ENCODE results near the gene TMEM198. TPM values are rescaled to one million over a fixed set of nuclear protein-coding genes. Genes with fewer than 3 reads are reported as not detected.
A peak's percentile ranks its signal among the peaks of the same experiment; 100 is the strongest.

TMEM198 gene
- total and polyA plus RNA-seq, 4 donors = 1.7 to 7.4 (median 2.3) TPM; not detected in 1

DNA sequence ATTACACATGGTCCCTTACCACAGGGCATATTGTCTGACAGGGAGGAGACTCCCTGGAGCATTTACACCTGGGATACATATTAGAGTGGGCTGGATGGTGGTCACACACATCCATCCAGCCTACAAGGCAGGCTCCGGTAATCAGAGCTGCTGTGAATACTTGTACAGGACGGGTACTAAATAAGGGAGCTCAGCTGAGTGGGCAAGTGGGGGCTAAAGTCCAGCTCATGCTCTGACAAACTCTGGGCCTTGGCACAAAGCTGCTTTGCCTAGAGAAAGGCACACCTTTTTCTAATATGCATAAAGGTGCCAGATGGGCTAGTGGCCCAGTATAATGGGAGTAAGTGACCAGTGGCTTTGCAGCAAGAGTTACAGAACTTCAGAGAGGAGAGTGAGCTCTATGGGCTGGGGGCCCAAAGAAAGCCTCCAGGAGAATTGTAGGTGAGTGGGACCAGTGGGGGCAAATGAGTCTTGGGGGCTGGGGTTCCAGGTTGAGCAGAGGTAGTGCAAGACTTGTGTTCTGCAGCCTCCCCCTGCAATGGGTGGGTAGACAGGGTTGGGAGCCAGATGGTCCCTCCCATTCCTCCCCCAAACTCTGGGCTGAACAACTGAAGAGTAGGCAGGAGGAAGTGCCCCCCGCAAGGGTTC lies 1.6 kb downstream of the TMEM198 start:
- ATAC-seq (ENCODE audit: low FRiP score) (no peak), DNase-seq (no peak)
- intact Hi-C loops (cut with DNase I) = loop anchor here in 1 of 2 donors (2.0 kb wide), 1 partner anchor 139 kb away; no protein-coding TSS in a partner anchor

DNA sequence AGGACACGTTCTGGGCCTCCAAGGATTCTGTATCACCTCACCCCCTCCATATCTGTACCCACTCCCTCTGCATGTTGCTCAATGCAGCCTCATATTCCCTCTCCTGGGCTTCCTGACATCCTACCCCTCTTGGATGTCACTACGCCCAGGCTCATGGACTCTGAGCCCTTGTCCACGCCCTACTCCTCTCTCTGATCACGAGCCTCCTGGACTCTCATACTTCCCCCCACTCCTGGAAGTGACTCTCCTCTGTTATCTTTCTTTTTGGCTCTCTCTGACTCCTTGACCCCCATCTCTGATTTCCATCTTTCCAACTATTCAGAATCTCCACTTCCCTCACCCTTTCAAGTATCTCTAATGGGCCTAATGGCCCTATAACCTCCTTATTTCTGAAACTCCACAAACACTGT lies 2.1 kb downstream of the TMEM198 start:
- DNase-seq (no peak), ATAC-seq (ENCODE audit: low FRiP score) (no peak)
- no peaks in the 10 kb centered on the region for H3K9me3 ChIP-seq (ENCODE audit: control insufficient read depth, low read length)
- no peak overlapping the region for H3K4me3 ChIP-seq (ENCODE audit: low read length in 2 of 2)
- no peaks in the 10 kb centered on the region for H3K36me3 ChIP-seq (ENCODE audit: control insufficient read depth in 1 of 2, insufficient read depth in 2 of 2, low read length in 1 of 2)
- 79 to 80% methylated on average over 4 of the region's 4 CpGs for WGBS, 2 donors
- no peaks in the 10 kb centered on the region for H3K4me1 ChIP-seq (ENCODE audit: control insufficient read depth in 1 of 2, insufficient read depth in 2 of 2, low read length in 2 of 2)
- no peaks in the 10 kb centered on the region for H3K27me3 ChIP-seq (ENCODE audit: control insufficient read depth in 1 of 2, insufficient read depth in 2 of 2, low read length in 1 of 2)
- intact Hi-C loops (cut with DNase I) = loop anchor here in 1 of 2 donors (2.0 kb wide), 1 partner anchor 139 kb away; no protein-coding TSS in a partner anchor
- no peak overlapping the region for H3K27ac ChIP-seq (ENCODE audit: low read depth in 1 of 2, low read length in 2 of 2)

More for the DNA sequence above, 1.6 kb downstream of the TMEM198 start:
- Histone ChIP-seq H3K36me3 (ENCODE audit: control insufficient read depth in 1 of 2, insufficient read depth in 2 of 2, low read length in 1 of 2) (no peaks in the 10 kb centered on the region), H3K9me3 (ENCODE audit: control insufficient read depth, low read length) (no peaks in the 10 kb centered on the region), H3K4me1 (ENCODE audit: control insufficient read depth in 1 of 2, insufficient read depth in 2 of 2, low read length in 2 of 2) (no peaks in the 10 kb centered on the region), H3K27ac (ENCODE audit: low read depth in 1 of 2, low read length in 2 of 2) (no peak overlapping the region), H3K4me3 (ENCODE audit: low read length in 2 of 2) (no peak overlapping the region), H3K27me3 (ENCODE audit: control insufficient read depth in 1 of 2, insufficient read depth in 2 of 2, low read length in 1 of 2) (no peaks in the 10 kb centered on the region)
- WGBS, 2 donors = 90 to 95% methylated on average over 3 of the region's 3 CpGs

DNA sequence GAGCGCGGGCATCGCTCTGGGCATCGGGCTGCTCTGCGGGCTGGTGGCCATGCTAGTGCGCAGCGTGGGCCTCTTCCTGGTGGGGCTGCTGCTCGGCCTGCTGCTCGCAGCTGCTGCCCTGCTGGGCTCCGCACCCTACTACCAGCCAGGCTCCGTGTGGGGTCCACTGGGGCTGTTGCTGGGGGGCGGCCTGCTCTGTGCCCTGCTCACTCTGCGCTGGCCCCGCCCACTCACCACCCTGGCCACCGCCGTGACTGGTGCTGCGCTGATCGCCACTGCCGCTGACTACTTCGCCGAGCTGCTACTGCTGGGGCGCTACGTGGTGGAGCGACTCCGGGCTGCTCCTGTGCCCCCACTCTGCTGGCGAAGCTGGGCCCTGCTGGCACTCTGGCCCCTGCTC lies 3.8 kb downstream of the TMEM198 start:
- intact Hi-C loops (cut with DNase I) = no loop called here
- ATAC-seq (ENCODE audit: low FRiP score) (no peak), DNase-seq (no peak)
- no peaks in the 10 kb centered on the region for H3K9me3 ChIP-seq (ENCODE audit: control insufficient read depth, low read length)
- 97 to 98% methylated on average over 26 of the region's 26 CpGs for WGBS, 2 donors
- H3K36me3 ChIP-seq (ENCODE audit: control insufficient read depth in 1 of 2, insufficient read depth in 2 of 2, low read length in 1 of 2) = no peaks in the 10 kb centered on the region
- no peaks in the 10 kb centered on the region for H3K27me3 ChIP-seq (ENCODE audit: control insufficient read depth in 1 of 2, insufficient read depth in 2 of 2, low read length in 1 of 2)
- no peak overlapping the region for H3K27ac ChIP-seq (ENCODE audit: low read depth in 1 of 2, low read length in 2 of 2)
- H3K4me1 ChIP-seq (ENCODE audit: control insufficient read depth in 1 of 2, insufficient read depth in 2 of 2, low read length in 2 of 2) = no peaks in the 10 kb centered on the region
- no peak overlapping the region for H3K4me3 ChIP-seq (ENCODE audit: low read length in 2 of 2)

DNA sequence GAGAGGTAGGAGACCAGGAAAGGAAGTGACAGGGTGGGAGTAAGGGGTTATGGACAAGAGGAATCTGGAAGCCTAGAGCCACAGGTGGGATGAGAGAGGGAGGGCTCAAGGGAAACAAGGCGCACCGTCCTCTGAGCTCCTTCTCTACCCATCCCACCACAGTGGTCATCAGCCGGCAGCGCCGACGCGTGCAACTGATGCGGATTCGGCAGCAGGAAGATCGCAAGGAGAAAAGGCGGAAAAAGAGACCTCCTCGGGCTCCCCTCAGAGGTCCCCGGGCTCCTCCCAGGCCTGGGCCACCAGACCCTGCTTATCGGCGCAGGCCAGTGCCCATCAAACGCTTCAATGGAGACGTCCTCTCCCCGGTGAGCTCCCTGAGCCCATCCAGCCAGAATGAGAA lies 5.2 kb downstream of the TMEM198 start:
- no peak overlapping the region for H3K4me3 ChIP-seq (ENCODE audit: low read length in 2 of 2)
- no peaks in the 10 kb centered on the region for H3K36me3 ChIP-seq (ENCODE audit: control insufficient read depth in 1 of 2, insufficient read depth in 2 of 2, low read length in 1 of 2)
- no peaks in the 10 kb centered on the region for H3K4me1 ChIP-seq (ENCODE audit: control insufficient read depth in 1 of 2, insufficient read depth in 2 of 2, low read length in 2 of 2)
- ATAC-seq (ENCODE audit: low FRiP score) (no peak), DNase-seq (peak in 1 of 2 donors; percentile 67)
- no peaks in the 10 kb centered on the region for H3K9me3 ChIP-seq (ENCODE audit: control insufficient read depth, low read length)
- 94 to 97% methylated on average over 18 of the region's 18 CpGs for WGBS, 2 donors
- no peaks in the 10 kb centered on the region for H3K27me3 ChIP-seq (ENCODE audit: control insufficient read depth in 1 of 2, insufficient read depth in 2 of 2, low read length in 1 of 2)
- no peak overlapping the region for H3K27ac ChIP-seq (ENCODE audit: low read depth in 1 of 2, low read length in 2 of 2)
- intact Hi-C loops (cut with DNase I) = no loop called here

DNA sequence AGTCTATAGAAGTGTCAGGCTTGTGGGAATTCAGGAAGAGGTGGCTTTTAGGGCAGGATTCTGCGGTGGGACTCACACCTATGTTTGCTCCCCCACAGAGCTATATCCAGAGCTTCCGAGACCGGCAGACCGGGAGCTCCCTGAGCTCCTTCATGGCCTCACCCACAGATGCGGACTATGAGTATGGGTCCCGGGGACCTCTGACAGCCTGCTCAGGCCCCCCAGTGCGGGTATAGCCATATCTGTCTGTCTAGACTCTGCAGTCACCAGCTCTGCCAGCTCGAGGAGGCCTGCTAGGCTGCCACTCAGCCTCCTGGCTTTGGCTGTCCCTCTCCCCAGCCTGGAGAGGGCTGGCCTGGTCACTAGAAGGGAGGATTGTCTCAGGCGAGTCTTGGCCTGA lies 5.8 kb downstream of the TMEM198 start:
- Histone ChIP-seq H3K27me3 (ENCODE audit: control insufficient read depth in 1 of 2, insufficient read depth in 2 of 2, low read length in 1 of 2) (no peaks in the 10 kb centered on the region), H3K4me1 (ENCODE audit: control insufficient read depth in 1 of 2, insufficient read depth in 2 of 2, low read length in 2 of 2) (no peaks in the 10 kb centered on the region), H3K36me3 (ENCODE audit: control insufficient read depth in 1 of 2, insufficient read depth in 2 of 2, low read length in 1 of 2) (no peaks in the 10 kb centered on the region), H3K4me3 (ENCODE audit: low read length in 2 of 2) (no peak overlapping the region), H3K9me3 (ENCODE audit: control insufficient read depth, low read length) (no peaks in the 10 kb centered on the region), H3K27ac (ENCODE audit: low read depth in 1 of 2, low read length in 2 of 2) (no peak overlapping the region)
- 89 to 92% methylated on average over 9 of the region's 9 CpGs for WGBS, 2 donors
- DNase-seq (peak in 1 of 2 donors; percentile 62), ATAC-seq (ENCODE audit: low FRiP score) (no peak)
- intact Hi-C loops (cut with DNase I) = loop anchor here in 1 of 2 donors (5.0 kb wide), 1 partner anchor 48 kb away; the partner anchor contains the start of gene STK11IP

DNA sequence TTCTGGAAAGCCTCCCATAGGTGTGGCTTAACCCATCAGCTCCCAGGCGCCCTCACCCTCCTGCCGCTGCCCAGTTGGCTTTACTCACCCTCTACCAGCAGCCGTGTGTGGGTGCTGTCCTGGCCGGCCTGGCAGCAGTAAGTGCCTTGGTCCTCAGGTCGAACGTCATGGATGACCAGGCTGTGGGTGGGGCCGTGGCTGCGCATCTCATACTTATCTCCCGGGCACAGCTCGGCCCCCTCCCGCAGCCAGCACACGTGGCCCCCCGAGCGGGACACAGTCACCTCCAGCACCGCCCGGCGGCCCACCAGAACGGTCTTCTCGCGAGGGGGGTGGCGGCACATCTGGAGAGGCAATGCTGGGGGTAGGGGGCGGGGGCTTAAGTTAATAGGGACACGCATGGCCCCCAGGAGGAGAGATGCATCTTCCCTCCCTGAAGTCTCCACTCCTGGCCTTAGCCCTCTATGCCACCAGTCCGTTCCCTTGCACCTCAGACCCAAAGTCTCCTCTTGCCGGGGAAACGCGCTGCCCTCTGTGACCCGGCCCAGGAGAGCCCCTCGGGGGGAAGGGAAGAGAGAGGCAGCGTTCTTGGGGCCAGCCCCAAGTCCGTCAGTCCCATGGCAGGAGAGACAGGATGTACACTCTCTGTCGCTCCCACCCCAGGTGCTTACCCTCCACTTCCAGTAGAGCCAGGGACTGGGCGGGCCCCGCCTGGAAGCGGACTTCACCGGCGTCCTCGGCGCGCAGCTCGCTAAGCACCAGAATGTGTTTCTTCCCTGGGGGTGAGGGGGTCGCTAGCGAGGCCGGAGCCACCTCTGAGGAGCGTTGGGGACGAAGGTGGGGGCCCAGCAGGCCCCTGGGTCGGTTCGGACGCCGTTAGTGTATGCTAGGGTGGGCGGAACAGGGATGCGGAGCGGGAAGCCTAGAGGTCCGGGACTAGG lies 7.9 kb downstream of the TMEM198 start:
- no peak for ATAC-seq (ENCODE audit: low FRiP score)
- DNase-seq = peak in 1 of 2 donors; percentile 85
- no peaks in the 10 kb centered on the region for H3K27me3 ChIP-seq (ENCODE audit: control insufficient read depth in 1 of 2, insufficient read depth in 2 of 2, low read length in 1 of 2)
- H3K9me3 ChIP-seq (ENCODE audit: control insufficient read depth, low read length) = no peaks in the 10 kb centered on the region
- H3K27ac ChIP-seq (ENCODE audit: low read depth in 1 of 2, low read length in 2 of 2) = no peak overlapping the region
- no peaks in the 10 kb centered on the region for H3K36me3 ChIP-seq (ENCODE audit: control insufficient read depth in 1 of 2, insufficient read depth in 2 of 2, low read length in 1 of 2)
- peak overlapping the region; percentile 35 to 37 for H3K4me3 ChIP-seq (ENCODE audit: low read length in 2 of 2)
- WGBS, 2 donors = 7 to 13% methylated on average over 51 to 54 of the region's 54 CpGs
- intact Hi-C loops (cut with DNase I) = loop anchor here in 1 of 2 donors (5.0 kb wide), 1 partner anchor 46 kb away; the partner anchor contains the start of gene STK11IP
- H3K4me1 ChIP-seq (ENCODE audit: control insufficient read depth in 1 of 2, insufficient read depth in 2 of 2, low read length in 2 of 2) = no peaks in the 10 kb centered on the region

DNA sequence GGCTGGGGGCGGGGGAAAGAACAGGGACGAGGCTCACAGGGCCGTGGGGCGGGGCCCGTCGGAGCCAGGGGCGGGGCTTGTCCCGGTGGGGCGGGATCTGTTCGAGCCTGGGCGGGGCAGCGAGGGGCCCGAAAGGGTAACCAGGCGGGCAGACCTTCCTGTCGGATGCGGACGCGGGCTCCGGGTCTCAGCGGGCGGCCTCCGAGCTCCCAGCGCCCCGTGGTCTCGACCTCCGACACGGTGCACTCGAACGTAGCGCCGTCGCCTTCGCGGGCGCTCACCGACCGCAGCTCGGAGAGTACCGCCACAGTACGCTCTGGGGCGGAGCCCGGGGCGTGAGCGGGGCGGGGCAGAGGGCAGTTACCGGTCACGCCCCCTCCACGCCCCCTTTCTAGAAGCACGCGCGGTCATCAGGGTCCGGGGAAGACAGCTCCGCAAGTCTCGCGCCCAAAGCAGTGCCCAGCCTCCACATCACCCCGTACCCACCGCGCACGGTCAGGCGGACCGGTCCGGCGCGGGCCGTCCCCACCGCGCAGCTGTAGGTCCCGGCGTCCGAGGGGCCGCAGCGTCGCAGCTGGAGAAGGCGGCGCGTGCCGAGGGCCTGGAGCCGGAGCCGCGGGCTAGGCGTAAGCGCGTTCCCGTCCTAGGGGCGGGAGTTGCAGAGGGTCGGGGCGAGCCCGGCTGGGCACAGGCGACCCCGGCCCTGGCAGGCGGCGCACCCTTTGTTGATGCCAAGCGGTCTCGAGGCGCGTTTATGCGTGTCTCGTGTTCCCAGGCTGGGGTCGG lies 8.7 kb downstream of the TMEM198 start:
- H3K36me3 ChIP-seq (ENCODE audit: control insufficient read depth in 1 of 2, insufficient read depth in 2 of 2, low read length in 1 of 2) = no peaks in the 10 kb centered on the region
- intact Hi-C loops (cut with DNase I) = loop anchor here in 1 of 2 donors (5.0 kb wide), 1 partner anchor 45 kb away; the partner anchor contains the start of gene STK11IP
- DNase-seq = peak; percentile 90 to 97
- ATAC-seq (ENCODE audit: low FRiP score) = peak; percentile 91
- H3K4me1 ChIP-seq (ENCODE audit: control insufficient read depth in 1 of 2, insufficient read depth in 2 of 2, low read length in 2 of 2) = no peaks in the 10 kb centered on the region
- no peaks in the 10 kb centered on the region for H3K27me3 ChIP-seq (ENCODE audit: control insufficient read depth in 1 of 2, insufficient read depth in 2 of 2, low read length in 1 of 2)
- WGBS, 2 donors = 0% methylated on average over 63 to 99 of the region's 99 CpGs
- H3K27ac ChIP-seq (ENCODE audit: low read depth in 1 of 2, low read length in 2 of 2) = no peak overlapping the region
- H3K4me3 ChIP-seq (ENCODE audit: low read length in 2 of 2) = peak overlapping the region; percentile 35 to 37
- no peaks in the 10 kb centered on the region for H3K9me3 ChIP-seq (ENCODE audit: control insufficient read depth, low read length)

DNA sequence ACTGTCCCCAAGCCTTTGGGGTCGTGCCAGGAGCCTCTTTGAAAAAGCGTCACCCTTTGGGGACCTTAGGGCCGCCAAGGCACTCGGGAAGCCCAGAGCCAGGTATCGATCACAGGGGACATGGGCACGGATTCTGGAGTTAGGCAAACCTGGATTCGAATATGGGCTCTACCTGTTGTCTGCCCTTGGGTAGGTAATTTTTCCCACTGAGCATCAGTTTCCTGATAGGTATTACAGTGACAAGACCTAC lies 9.3 kb downstream of the TMEM198 start:
- no peak overlapping the region for H3K27ac ChIP-seq (ENCODE audit: low read depth in 1 of 2, low read length in 2 of 2)

More for the DNA sequence above, 9.3 kb downstream of the TMEM198 start:
- H3K4me3 ChIP-seq (ENCODE audit: low read length in 2 of 2) = no peak overlapping the region
- no peaks in the 10 kb centered on the region for H3K9me3 ChIP-seq (ENCODE audit: control insufficient read depth, low read length)
- 22% methylated on average over 7 of the region's 7 CpGs for WGBS, 2 donors
- intact Hi-C loops (cut with DNase I) = loop anchor here in 1 of 2 donors (5.0 kb wide), 1 partner anchor 44 kb away; the partner anchor contains the start of gene STK11IP
- no peaks in the 10 kb centered on the region for H3K36me3 ChIP-seq (ENCODE audit: control insufficient read depth in 1 of 2, insufficient read depth in 2 of 2, low read length in 1 of 2)
- no peak for DNase-seq
- H3K27me3 ChIP-seq (ENCODE audit: control insufficient read depth in 1 of 2, insufficient read depth in 2 of 2, low read length in 1 of 2) = no peaks in the 10 kb centered on the region
- ATAC-seq (ENCODE audit: low FRiP score) = no peak
- H3K4me1 ChIP-seq (ENCODE audit: control insufficient read depth in 1 of 2, insufficient read depth in 2 of 2, low read length in 2 of 2) = no peaks in the 10 kb centered on the region
